ENCODE measurements around the gene DDAH2.
"Not testable (repeated sequence)": the region's sequence is repeated elsewhere in the genome, so short reads cannot be mapped to it uniquely, and the experiment has no call there.

Gene DDAH2

DNA sequence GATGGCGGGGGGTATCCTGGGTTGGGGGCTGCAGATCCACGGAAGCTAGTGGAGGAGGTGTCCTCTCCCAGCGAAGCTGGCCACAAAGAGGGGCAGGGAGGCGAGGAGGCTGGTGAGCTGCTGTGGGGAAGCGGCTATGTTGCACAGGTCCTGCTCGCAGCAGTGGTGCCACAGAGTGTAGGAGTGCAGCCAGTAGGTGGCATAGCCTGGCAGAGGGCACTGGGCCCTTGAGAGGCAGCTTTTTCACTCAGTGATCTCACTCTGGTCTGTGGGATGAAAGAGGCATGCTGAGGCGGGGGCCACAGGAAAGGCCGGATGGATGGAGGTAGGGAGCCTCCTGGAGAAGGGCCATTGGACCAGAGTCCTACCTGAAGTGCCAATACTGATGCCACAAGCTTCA lies 16.8 kb downstream of the DDAH2 start:
- TF ChIP-seq, protein P1, sequence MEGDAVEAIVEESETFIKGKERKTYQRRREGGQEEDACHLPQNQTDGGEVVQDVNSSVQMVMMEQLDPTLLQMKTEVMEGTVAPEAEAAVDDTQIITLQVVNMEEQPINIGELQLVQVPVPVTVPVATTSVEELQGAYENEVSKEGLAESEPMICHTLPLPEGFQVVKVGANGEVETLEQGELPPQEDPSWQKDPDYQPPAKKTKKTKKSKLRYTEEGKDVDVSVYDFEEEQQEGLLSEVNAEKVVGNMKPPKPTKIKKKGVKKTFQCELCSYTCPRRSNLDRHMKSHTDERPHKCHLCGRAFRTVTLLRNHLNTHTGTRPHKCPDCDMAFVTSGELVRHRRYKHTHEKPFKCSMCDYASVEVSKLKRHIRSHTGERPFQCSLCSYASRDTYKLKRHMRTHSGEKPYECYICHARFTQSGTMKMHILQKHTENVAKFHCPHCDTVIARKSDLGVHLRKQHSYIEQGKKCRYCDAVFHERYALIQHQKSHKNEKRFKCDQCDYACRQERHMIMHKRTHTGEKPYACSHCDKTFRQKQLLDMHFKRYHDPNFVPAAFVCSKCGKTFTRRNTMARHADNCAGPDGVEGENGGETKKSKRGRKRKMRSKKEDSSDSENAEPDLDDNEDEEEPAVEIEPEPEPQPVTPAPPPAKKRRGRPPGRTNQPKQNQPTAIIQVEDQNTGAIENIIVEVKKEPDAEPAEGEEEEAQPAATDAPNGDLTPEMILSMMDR (IDR thresholded peaks at IDR 0.05; ENCODE audit: insufficient read depth, low read depth, low read length, missing control alignments), result peak; percentile 21
- no peak overlapping the region for H3K4me3 ChIP-seq (ENCODE audit: low read depth, low read length)
- DNase-seq (ENCODE audit: low read depth), result no peak

- DNase-seq (ENCODE audit: low read depth), result no peak
- TF ChIP-seq, protein P1 (IDR thresholded peaks at IDR 0.05; ENCODE audit: insufficient read depth, low read depth, low read length, missing control alignments), result no peak
- no peak overlapping the region for H3K4me3 ChIP-seq (ENCODE audit: low read depth, low read length)
These were observed 17.9 kb downstream of the DDAH2 start for GRCh38 chr6:31711233-31711632.

DNA sequence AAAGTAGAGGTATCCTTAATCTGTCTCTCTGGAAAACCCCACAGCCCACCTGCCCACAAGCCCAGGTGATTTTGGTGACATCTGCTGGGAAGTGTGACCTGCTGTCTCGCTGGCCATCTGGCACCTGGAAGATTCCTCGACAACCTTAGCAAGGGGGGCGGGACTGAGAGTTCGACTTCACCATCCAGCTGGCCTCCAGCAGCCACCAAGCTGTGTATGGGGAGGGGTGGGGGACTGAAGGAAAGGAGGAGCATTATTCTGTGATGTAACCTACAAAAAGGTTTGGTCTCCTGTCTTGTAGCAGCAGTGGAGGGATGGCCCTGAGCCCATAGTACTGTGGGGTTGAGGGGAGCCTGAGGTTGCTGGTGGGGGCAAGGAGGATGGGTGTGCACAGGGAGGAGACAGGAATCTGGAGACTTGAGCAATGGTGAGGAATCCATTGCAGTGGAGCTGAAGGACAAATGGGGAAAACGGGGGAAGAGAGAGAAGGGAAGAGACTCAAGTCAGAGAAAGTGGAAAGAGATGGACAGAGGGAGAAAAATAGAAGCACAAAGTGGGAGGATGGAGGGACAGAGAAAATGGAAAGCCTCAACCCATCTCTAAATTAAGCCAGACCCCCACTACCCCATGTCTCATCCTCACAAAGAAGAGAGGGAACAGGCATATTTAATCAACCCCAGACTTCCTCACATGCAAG lies 18.4 kb downstream of the DDAH2 start:
- TF ChIP-seq, protein P1 (IDR thresholded peaks at IDR 0.05; ENCODE audit: insufficient read depth, low read depth, low read length, missing control alignments), result no peak
- no peak overlapping the region for H3K4me3 ChIP-seq (ENCODE audit: low read depth, low read length)
- DNase-seq (ENCODE audit: low read depth), result no peak

DNA sequence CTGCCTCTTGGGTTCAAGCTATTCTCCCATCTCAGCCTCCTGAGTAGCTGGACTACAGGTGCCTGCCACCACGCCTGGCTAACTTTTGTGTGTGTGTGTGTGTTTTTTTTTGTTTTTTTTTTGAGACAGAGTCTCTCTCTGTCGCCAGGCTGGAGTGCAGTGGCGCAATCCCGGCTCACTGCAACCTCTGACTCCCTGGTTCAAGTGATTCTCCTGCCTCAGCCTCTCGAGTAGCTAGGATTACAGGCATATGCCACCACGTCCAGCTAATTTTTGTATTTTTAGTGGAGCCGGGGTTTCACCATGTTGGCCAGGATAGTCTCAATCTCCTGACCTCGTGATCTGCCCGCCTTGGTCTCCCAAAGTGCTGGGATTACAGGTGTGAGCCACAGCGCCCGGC lies 19.9 kb downstream of the DDAH2 start:
- not testable (repeated sequence) for DNase-seq (ENCODE audit: low read depth); H3K4me3 ChIP-seq (ENCODE audit: low read depth, low read length)

GRCh38 chr6:31708224-31708623 lies 20.9 kb downstream of the DDAH2 start:
- DNase-seq (ENCODE audit: low read depth), result no peak
- TF ChIP-seq, protein P1 (IDR thresholded peaks at IDR 0.05; ENCODE audit: insufficient read depth, low read depth, low read length, missing control alignments), result no peak
- no peak overlapping the region for H3K4me3 ChIP-seq (ENCODE audit: low read depth, low read length)

DNA sequence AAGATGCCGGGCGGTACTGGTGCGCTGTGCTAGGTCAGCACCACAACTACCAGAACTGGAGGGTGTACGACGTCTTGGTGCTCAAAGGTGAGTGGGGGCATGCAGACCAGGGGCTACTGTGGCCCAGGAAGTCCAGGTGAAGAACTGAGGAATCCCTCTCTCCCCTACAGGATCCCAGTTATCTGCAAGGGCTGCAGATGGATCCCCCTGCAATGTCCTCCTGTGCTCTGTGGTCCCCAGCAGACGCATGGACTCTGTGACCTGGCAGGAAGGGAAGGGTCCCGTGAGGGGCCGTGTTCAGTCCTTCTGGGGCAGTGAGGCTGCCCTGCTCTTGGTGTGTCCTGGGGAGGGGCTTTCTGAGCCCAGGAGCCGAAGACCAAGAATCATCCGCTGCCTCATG lies 21.4 kb downstream of the DDAH2 start:
- TF ChIP-seq, protein P1 (IDR thresholded peaks at IDR 0.05; ENCODE audit: insufficient read depth, low read depth, low read length, missing control alignments), result no peak
- no peak overlapping the region for H3K4me3 ChIP-seq (ENCODE audit: low read depth, low read length)
- no peak for DNase-seq (ENCODE audit: low read depth)

- TF ChIP-seq, protein P1 (IDR thresholded peaks at IDR 0.05; ENCODE audit: insufficient read depth, low read depth, low read length, missing control alignments), result no peak
- H3K4me3 ChIP-seq (ENCODE audit: low read depth, low read length), result no peak within 1 kb of the TSS
- DNase-seq (ENCODE audit: low read depth), result no peak
These were observed 22.5 kb downstream of the DDAH2 start, which contains the start of gene LY6G6F for GRCh38 chr6:31706599-31706998. Gene LY6G6F, plus strand, starts transcription at chr6:31706866. Its CDS starts 41 bp downstream, at chr6:31706907.
